AG04449 (cell line): ENCODE measurements around the gene ZSCAN25.

Experiments used
- CTCF ChIA-PET: fragments of 350-600 bp; formaldehyde crosslinking; extraction: SDS; loops from one replicate; lab custom pipeline; 2021; ENCODE audit warnings: antibody characterized with exemption; lab: Yijun Ruan, JAX
- POLR2A ChIA-PET: fragments of 400-600, 350-600 bp; formaldehyde crosslinking; extraction: SDS; loops from one replicate; lab custom pipeline; 2020; ENCODE audit warnings: antibody characterized with exemption, inconsistent platforms; lab: Yijun Ruan, JAX
- DNase-seq: peaks from one replicate; pipeline ENCODE4 v3.0.0-alpha.2; 2010; ENCODE audit warnings: low read depth, low spot score
- H3K4me3 ChIP-seq: 2 replicates; pipeline ENCODE4 v1.5.1; 2011; ENCODE audit warnings: low read depth, mild to moderate bottlenecking, control low read depth, low read length
- TF ChIP-seq, protein P1 (sequence below): IDR thresholded peaks from one replicate; pipeline ENCODE4 v1.5.1; 2011; ENCODE audit warnings: mild to moderate bottlenecking, moderate library complexity, low read length, control low read depth, inconsistent platforms; ENCODE audit not compliant: insufficient read depth; ENCODE audit errors: missing control alignments

The ZSCAN25 gene

DNA sequence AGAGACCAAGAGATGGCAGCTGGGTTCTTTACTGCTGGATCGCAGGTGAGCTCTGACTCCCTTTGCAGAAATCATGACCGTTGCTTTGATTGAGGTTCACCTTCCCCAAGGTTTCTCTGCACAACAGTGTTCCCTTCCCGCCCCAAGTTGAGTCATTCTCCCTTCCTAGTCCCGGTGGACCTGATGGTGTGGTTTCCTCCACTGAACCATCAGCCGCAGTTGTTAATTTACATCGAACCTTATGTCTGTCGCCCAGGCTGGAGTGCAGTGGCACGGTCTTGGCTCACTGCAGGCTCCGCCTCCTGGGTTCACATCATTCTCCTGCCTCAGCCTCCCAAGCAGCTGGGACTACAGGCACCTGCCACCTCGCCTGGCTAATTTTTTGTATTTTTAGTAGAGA is 5.8 kb downstream of the ZSCAN25 start:
- ChIA-PET POLR2A (no interaction called here), CTCF (interaction anchor here (2.2 kb wide), 1 partner anchor 8 kb away, joined by 6 read pairs; no protein-coding TSS in a partner anchor)
- H3K4me3 ChIP-seq: no peak overlapping the region
- TF ChIP-seq, protein P1, sequence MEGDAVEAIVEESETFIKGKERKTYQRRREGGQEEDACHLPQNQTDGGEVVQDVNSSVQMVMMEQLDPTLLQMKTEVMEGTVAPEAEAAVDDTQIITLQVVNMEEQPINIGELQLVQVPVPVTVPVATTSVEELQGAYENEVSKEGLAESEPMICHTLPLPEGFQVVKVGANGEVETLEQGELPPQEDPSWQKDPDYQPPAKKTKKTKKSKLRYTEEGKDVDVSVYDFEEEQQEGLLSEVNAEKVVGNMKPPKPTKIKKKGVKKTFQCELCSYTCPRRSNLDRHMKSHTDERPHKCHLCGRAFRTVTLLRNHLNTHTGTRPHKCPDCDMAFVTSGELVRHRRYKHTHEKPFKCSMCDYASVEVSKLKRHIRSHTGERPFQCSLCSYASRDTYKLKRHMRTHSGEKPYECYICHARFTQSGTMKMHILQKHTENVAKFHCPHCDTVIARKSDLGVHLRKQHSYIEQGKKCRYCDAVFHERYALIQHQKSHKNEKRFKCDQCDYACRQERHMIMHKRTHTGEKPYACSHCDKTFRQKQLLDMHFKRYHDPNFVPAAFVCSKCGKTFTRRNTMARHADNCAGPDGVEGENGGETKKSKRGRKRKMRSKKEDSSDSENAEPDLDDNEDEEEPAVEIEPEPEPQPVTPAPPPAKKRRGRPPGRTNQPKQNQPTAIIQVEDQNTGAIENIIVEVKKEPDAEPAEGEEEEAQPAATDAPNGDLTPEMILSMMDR: no peak
- DNase-seq: no peak

DNA sequence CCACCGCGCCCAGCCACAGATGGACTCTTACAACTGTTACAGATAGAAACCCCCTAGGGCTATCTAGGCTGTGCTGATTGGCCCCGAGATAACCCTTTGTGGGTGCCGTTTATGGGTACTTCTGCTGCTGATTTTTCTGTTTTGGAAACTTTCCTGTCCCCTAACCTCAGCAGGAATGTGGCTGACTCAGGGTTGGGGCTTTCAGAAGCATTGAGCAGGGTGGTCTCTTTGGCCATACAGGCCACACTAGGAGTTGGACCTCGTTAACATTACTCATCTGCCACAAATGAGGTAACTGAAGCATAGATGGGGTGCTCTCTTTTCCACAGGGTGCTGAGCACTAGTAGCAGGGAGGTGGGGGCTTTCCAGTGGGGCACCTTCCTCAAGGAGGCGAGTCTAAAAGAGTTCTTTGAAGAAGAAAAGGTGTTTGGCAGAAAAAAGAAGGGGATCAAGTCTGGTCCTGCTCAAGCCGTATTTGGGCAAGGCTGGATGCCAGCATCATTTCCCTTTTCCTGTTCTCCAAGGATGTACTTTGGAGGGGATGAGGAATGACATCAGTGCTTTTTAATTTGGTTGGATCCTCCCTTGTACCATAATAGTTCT is 6.4 kb downstream of the ZSCAN25 start:
- ChIA-PET POLR2A (no interaction called here), CTCF (no interaction called here)
- TF ChIP-seq, protein P1: no peak
- DNase-seq: no peak
- H3K4me3 ChIP-seq: no peak overlapping the region

DNA sequence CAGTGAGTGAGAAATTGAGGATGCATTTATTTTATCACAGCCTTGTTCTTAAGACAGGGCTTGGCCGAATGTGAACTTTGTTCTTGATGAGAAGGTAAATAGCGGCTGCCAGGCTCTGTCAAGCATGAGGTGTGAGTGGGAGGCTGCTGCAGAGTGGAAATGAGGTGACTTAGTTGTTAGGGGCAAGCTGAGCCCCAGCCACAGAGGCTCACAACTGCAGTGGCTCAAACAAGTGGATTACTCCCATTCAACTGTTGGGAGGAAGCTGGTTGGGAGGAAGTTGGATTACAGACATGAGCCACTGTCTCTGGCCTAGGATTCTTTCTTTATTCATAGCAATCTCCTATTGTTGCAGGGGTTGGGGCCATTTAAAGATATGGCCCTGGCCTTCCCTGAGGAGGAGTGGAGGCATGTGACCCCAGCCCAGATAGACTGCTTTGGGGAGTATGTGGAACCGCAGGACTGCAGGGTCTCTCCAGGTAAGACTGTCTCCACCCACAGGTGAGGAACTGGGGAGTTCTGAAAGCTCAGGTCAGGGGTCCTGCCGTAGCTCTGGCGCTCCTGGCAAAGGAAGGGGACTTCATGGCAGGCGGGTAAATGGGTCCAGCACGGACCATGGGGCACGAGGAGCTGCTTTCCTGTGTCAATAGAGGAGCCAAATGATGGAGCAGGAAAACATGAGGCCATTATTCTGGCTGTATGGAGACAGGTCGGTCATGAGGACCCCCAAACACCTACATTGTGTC is 7.1 kb downstream of the ZSCAN25 start:
- POLR2A ChIA-PET: interaction anchor here (1.3 kb wide), 1 partner anchor 215 kb away, joined by 3 read pairs; the partner anchor contains the start of genes BUD31 and PDAP1
- CTCF ChIA-PET: no interaction called here
- TF ChIP-seq, protein P1: no peak
- no peak for DNase-seq
- H3K4me3 ChIP-seq: no peak overlapping the region

DNA sequence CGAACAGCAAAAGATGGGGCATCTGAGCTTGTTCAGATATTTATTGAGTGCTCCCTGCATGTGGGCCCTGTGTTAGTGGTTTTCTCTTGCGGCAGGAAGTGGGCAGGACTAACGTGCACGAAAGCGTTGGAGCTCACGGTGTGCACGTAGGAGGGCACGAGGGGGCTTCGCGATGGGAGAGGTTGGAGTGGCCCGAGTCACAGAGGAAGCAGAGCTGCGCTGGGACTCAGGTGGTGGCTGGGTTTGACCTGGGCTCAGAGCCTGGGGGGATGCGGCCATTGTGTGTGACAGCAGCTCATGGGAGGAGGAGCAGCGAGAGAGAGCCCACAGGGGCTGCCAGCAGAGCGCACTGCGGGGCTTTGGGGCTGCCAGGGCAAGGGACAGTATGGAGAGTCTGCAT is 7.7 kb downstream of the ZSCAN25 start:
- CTCF ChIA-PET: no interaction called here
- POLR2A ChIA-PET: interaction anchor here (1.3 kb wide), 1 partner anchor 216 kb away, joined by 3 read pairs; the partner anchor contains the start of genes BUD31 and PDAP1
- DNase-seq: no peak
- TF ChIP-seq, protein P1: no peak
- H3K4me3 ChIP-seq: no peak overlapping the region

DNA sequence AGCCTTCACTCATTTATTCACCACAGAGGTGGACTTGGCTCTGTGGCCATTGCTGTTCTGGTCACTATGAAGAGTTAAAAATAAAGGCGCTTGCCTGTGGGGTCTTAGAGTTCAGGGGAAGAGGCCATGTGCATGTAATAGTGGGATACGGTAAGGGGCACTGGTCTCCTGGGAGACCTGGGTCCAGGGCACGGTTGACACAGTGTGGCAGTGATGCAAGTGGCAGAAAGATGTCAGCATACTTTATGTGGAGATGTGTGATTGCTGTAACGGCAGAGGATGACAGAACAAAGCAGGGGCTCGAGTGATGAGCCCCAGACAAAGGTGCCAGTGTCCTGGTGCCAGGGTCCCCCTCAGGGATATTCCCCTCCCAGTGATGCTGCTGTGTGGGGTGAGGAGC is 8.6 kb downstream of the ZSCAN25 start:
- POLR2A ChIA-PET: no interaction called here
- H3K4me3 ChIP-seq: no peak overlapping the region
- DNase-seq: no peak
- TF ChIP-seq, protein P1: no peak
- CTCF ChIA-PET: interaction anchor here (0.9 kb wide), 1 partner anchor 9 kb away, joined by 4 read pairs; the partner anchor contains the start of gene ZSCAN25

DNA sequence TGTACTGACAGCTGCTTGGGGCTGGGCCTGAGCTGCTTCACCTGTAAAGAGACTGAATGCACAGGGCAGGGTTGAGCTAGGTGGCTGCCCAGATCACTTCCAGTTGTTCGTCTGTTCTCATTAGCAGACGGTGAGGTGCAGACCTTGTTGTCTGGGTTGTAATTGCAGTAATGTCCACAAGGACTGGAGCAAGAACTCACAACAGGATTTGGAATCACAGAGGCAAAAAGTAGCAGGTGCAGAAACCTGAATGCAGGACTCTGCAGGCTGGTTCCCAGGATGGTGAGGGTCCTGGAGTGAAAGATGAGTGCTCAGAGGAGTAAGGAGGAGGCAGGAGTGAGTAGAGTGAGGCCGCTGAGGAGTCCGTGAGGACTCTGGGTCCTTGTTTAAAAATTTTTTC is 9.2 kb downstream of the ZSCAN25 start:
- POLR2A ChIA-PET: no interaction called here
- DNase-seq: no peak
- CTCF ChIA-PET: interaction anchor here (0.9 kb wide), 1 partner anchor 9 kb away, joined by 4 read pairs; the partner anchor contains the start of gene ZSCAN25

More for the DNA sequence above, 9.2 kb downstream of the ZSCAN25 start:
- TF ChIP-seq, protein P1: no peak
- H3K4me3 ChIP-seq: no peak overlapping the region
